ENCODE results near the gene AMOTL1. TPM values are rescaled to one million over a fixed set of nuclear protein-coding genes. Genes with fewer than 3 reads are reported as not detected.
"Not testable (repeated sequence)": the region's sequence is repeated elsewhere in the genome, so short reads cannot be mapped to it uniquely, and the experiment has no call there.

The AMOTL1 gene
- total and polyA plus RNA-seq, 2 of the 8 experiments (the other 6 are each of a cell fraction or from before 2014, with no cell fraction given), result 9.0 to 27.6 TPM

DNA sequence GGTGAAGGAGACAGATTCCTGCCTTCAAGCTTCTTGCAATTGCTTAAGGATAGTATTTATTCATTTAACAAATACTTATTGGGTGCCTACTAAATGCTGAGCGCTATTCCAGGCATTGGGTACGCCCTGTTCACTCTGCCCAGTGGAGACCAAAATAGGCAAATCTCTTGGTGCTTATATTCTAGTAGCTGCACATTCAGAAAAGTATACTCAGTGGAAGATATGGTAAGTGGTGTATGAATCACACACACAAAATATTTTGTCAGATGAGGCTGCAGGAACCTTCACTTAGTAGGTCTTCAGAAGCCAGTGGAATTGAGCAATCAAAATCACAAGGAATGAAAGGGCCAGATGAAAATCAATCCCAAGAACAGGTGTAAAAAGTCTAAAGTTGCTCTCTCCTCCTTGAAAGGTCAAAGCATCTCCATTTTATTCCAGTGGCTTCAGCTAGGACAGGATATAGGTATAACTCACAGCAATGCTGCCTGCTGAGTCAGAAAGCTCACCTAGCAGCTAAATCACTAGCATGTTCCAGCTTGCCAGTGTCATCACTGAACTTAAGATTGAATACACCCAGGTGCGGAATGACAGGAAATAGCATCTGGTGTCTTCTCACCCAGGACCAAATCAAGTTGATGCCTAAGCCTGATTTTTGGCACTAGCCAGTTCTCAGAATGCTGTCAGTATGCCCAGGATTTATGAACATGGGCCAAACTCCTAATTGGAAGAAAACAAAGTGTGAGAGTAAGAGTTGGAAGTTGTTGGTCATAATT, 83.9 kb downstream of the AMOTL1 start (continued):
- TF ChIP-seq ZNF274 (IDR thresholded peaks at IDR 0.05; ENCODE audit: borderline replicate concordance, extremely low read depth, low read length), result no peak
- TF ChIP-seq TBP (IDR thresholded peaks at IDR 0.05; ENCODE audit: low read depth, low read length), result no peak
- TF ChIP-seq SRF (IDR thresholded peaks at IDR 0.05; ENCODE audit: low read depth, low read length), result no peak
- no peak for TF ChIP-seq KDM1A (IDR thresholded peaks at IDR 0.05; ENCODE audit: borderline replicate concordance, low read length)
- no peak for TF ChIP-seq TCF12 (IDR thresholded peaks at IDR 0.05; ENCODE audit: low read depth, low read length)
- TF ChIP-seq TEAD4 (IDR thresholded peaks at IDR 0.05; ENCODE audit: low read depth, low read length), result no peak
- no peak for TF ChIP-seq POLR2AphosphoS5 (IDR thresholded peaks at IDR 0.05; ENCODE audit: low read depth, low read length)
- TF ChIP-seq POU5F1 (IDR thresholded peaks at IDR 0.05; ENCODE audit: low read depth, low read length), result no peak
- TF ChIP-seq POLR2A (IDR thresholded peaks at IDR 0.05; ENCODE audit: control extremely low read depth in 1 of 2, low read depth in 2 of 2, low read length in 2 of 2), result no peak
- TF ChIP-seq GTF2F1 (IDR thresholded peaks at IDR 0.05; ENCODE audit: borderline replicate concordance, low read depth, low read length), result no peak

DNA sequence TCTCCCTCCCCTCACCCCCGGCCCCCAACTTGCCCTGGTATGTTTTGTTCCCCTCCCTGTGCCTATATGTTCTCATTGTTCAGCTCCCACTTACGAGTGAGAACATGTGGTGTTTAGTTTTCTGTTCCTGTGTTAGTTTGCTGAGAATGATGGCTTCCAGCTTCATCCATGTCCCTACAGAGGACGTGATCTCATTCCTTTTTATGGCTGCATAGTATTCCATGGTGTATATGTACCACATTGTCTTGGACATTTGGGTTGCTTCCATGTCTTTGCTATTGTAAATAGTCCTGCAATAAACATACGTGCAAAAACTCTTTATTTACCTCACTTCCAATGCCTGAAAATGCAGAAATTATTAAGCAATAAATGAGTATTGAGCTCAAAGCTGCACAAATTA, 85.1 kb downstream of the AMOTL1 start:
- not testable (repeated sequence) for H3K27ac ChIP-seq (ENCODE audit: low read depth, low read length)

More for the DNA sequence above, 85.1 kb downstream of the AMOTL1 start:
- H3K23me2 ChIP-seq (ENCODE audit: low read depth, low read length); H3K27me3 ChIP-seq (replicated peaks in 1 of 4; ENCODE audit: control insufficient read depth in 3 of 4, extremely low read depth in 1 of 4, insufficient read depth in 3 of 4, low read length in 3 of 4); H4K8ac ChIP-seq (ENCODE audit: extremely low read depth, insufficient read depth, low read length); H4K91ac ChIP-seq (replicated peaks; ENCODE audit: insufficient read length, low read length); H3K4me1 ChIP-seq (replicated peaks in 1 of 4; ENCODE audit: control insufficient read depth in 3 of 4, insufficient read depth in 4 of 4, low read length in 3 of 4); H3K9me3 ChIP-seq (ENCODE audit: insufficient read depth in 2 of 2, low read depth in 1 of 2, low read length in 1 of 2); H4K20me1 ChIP-seq (replicated peaks in 1 of 2; ENCODE audit: control insufficient read depth in 1 of 2, insufficient read depth in 2 of 2, low read length in 2 of 2); H3K18ac ChIP-seq (ENCODE audit: extremely low read depth, low read length); DNase-seq (ENCODE audit: low read depth in 1 of 2, low spot score in 2 of 2); H2BK20ac ChIP-seq (ENCODE audit: low read length); H3K56ac ChIP-seq (replicated peaks; ENCODE audit: insufficient read length, low read depth, low read length); H3K23ac ChIP-seq (ENCODE audit: insufficient read length); POLR2A ChIA-PET (ENCODE audit: partially characterized antibody); H4K5ac ChIP-seq (ENCODE audit: insufficient read length, low read depth, low read length); H3K79me2 ChIP-seq (ENCODE audit: control insufficient read depth in 1 of 2, insufficient read depth in 2 of 2, low read length in 2 of 2); H2BK120ac ChIP-seq (replicated peaks; ENCODE audit: low read depth, low read length); H2AFZ ChIP-seq (ENCODE audit: low read length); H3K79me1 ChIP-seq (ENCODE audit: low read depth, low read length); H3K4ac ChIP-seq (replicated peaks; ENCODE audit: insufficient read length, low read depth, low read length); H2BK15ac ChIP-seq (ENCODE audit: low read length); H3K9ac ChIP-seq (replicated peaks in 1 of 4; ENCODE audit: extremely low read depth in 1 of 4, low read depth in 3 of 4, low read length in 3 of 4); H2BK12ac ChIP-seq (ENCODE audit: low read depth, low read length); FAIRE-seq; H2BK5ac ChIP-seq (ENCODE audit: low read depth, low read length); H3K4me3 ChIP-seq (ENCODE audit: extremely low read depth in 1 of 4, insufficient read depth in 2 of 4, low read depth in 3 of 4, low read length in 4 of 4); H3K4me2 ChIP-seq (ENCODE audit: insufficient read depth in 1 of 2, low read depth in 2 of 2, low read length in 2 of 2); H3K14ac ChIP-seq (ENCODE audit: insufficient read length); H2AK5ac ChIP-seq (ENCODE audit: low read depth, low read length): not testable (repeated sequence)
- 89% methylated on average over 3 of the region's 4 CpGs; no CpG with 5 or more reads in 1 of the 2 experiments for WGBS, 2 experiments (ENCODE audit: extremely low coverage in 1 of 2, insufficient coverage in 1 of 2, insufficient read length in 1 of 2, insufficient replicate concordance in 2 of 2, low coverage in 1 of 2, low lambda C conversion rate in 2 of 2, missing lambda C conversion rate in 1 of 2)
- CTCF ChIA-PET (ENCODE audit: partially characterized antibody), result interaction anchor here (0.6 to 2.9 kb wide), 5 partner anchors 11 to 274 kb away, joined by 3 to 9 read pairs (median 3); no protein-coding TSS in a partner anchor
- H3K36me3 ChIP-seq (ENCODE audit: control insufficient read depth in 2 of 4, insufficient read depth in 4 of 4, low read length in 3 of 4), result peaks cover 6 to 36% (median 11%) of the 10 kb centered on the region in 4 experiments; a peak in 4 of 8 replicates
